Stimulated activated CD4-positive, alpha-beta T cell treated with anti-CD3 and anti-CD28 coated beads, Interleukin-2, amount 100 ng/mL, for 24 hours (primary cell): ENCODE data around the gene BCL6.

Experiments
- DNase-seq, 2 donors: peaks; one replicate each; pipeline ENCODE4 v3.0.0-alpha.2; 2020

BCL6 gene

DNA sequence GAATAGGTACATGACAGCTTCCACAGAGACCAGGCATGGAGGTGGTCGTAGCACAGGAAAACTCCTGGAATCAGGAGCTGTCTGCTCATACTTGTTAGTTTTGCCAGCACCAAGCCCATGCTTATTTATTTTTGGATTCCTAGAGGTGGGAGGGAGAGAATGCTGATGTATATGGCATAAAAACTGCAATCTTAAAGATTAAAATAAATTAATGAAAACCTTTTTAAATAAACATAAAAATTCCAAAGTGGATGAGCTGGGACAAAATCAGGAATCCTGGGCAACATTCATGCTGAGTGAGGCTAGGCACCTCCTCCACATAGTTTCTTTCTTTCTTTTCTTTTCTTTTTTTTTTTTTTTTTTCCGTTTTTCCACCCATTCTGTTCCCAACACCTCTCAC lies 14.3 kb upstream of the BCL6 start:
- DNase-seq, result no peak

DNA sequence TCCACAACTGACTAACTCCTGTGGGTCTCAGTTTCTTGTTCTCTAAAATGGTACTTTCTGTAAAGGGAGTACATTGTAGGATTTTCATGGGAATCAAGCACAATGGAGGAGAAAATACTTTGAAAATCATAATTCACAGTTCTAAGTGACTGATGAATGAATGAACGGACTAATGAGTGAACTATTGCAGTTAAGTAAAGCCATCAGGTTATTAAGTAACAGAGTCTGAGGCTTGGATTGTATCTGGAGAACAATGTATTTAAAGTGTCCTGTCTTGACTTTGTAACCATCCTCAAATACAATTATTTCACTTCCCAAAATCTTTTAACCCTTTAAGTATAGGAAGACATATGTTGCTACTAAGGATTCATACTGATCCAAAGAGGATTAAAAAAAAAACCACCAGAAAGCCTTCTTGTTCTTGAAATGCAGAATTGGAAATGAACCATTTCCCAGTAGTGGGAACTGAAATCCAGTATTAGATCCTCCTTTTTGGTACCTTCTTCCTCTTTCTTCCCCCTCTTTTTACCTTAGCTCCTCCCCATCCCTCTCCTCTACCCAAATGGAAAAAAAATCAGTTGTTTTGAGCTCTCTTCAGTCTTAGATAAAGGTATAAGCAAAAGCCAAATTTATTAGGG lies 13.2 kb upstream of the BCL6 start:
- no peak for DNase-seq

DNA sequence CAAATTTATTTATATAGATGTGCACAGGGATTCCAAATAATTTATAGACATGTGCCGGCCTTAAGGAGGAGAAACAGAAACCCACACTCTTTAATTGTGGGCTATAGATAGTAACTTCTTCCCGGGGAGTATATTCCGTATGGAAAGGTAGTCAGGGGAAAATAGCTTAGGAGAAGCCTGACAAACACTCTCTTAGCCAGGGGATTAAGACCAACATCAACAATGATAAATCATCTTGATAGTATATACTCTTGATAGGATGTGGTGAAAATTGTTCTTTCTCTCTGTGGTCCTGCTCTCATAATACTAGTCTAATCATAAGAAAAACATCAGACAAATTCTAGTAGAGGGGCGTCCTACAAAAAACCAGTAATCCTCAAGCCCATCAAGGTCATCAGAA lies 8.2 kb upstream of the BCL6 start:
- DNase-seq, result no peak

DNA sequence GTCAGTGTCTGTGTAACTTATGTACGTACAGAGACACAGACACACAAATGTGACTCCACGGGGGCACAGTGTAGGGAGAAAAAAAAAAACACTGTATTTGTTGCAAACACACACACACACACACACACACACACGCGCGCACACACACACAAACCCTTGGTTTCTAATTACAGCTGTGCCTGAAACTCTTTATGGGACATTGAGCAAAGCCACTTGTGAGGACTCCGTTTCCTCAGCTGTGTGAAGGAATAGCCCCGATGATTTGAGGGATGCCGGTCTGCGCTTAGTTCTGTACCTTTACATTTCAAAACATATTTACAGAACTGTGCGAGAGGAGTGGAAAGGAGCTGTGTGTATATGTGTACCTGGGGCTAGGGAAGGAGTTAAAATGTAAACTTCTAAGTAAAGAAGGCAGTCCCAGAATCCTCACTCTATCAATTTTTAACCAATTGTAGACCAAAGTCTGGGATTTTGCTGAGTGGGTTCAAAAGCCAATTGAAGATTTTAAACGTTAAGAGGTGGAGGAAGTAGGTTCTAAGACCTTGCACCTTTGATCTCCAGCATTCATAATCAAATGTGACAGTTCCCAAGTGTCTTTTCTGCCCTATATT lies 5.3 kb upstream of the BCL6 start:
- DNase-seq, result no peak

DNA sequence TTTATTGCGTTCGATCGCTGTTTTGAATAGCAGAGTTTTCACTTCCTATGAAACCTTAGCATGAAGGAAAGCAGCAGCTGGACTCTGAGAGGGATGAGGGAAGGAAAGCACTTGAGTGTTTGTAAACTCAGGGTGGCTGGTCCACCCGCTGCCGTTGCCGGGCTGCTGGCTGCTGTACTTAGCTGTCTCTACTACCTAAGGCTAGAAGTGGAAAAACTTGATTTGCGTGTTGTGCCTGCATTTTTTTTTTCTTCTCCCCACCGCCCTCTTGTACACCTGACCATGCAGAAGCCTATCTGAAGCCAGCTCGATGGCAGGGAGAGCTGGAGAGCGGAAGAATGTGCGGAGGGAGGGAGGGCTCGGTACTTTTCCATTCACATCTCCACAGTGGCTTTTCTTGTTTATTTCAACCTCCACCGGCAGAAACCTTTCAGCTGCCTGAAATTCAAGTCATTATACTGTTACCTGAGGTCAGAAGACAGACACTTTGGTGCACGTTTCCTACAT lies 4.8 kb upstream of the BCL6 start:
- DNase-seq, result no peak

DNA sequence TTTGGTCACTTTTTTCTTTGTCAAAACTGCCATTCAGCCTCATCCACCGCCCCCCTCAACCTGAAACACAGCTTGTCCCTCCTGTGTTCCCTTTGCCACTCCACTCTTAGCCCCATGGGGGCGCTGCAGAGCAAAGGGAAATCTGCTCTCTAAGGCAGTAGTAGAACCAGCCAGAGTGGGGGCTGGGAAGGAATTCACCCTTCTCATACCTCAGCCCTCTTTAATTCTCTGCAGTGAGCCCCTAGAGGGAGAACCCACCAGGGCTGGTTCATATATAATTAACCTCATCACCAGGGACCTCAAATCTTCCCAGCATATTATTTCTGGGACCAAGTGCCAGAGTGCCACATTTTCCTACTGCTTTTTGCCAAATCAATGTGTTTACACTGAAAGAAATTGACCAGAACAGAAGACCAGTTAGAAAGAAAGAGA lies 2.8 kb upstream of the BCL6 start:
- peak; percentile 93 to 95 for DNase-seq

DNA sequence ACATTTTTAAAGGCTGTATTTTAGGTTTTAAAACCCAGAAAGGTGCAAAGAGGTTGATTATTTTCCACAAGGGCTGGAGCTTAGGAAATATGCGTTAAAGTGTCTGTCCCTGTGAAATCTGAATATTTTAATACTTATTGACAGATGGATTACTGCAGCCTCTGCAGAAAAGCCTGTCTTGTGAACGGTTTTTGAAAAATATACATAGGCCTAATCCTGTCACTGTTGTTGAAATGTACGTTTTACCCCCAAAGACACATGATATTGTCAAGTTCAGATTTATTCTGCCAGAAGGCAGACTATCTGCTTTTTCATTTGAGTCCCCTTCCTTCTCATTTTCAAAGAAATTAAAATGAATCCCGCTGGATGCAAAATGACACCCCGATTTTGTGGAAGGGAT lies 2.2 kb upstream of the BCL6 start:
- DNase-seq, result no peak

DNA sequence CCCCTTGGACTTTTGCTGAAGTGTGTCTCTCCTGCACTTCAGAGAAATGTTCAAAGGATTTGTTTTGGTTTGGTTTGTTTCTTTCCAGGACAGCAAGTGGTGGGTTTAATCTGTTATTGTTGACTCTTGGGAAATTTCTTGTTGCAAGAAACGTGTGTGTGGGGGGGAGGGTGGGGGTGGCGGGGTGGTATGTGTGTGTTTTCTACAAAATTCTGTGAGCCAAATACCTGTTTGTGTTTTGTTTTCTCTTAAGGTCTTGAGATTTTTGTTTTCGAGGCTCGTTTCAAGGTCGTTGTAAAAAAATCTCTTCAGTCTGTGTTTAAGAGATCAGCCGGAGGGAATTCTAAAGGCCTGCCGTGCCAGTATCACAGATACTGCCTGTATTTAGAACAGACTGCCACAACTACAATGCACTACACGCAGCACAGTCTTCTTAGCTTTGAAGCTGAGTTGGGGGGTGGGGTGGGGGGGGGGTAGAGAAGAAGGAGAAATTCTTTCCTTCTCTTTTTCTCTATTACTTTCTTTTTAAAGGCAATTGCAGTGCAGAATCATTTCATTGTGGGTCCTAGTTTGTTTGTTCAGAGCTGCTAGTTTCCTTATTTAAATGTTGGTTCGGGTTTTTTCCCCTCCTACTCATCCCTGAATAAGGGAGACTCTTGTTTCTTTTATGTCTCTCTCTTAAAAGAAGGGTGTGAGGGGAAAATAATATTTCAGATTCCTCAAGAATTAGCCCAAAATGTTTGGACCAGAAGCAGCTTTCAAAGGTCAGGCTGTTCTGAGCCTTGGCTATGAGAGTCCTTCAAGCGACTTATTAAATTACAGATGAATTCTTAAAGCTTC lies 1.4 kb upstream of the BCL6 start:
- DNase-seq, result peak; percentile 15 to 27

DNA sequence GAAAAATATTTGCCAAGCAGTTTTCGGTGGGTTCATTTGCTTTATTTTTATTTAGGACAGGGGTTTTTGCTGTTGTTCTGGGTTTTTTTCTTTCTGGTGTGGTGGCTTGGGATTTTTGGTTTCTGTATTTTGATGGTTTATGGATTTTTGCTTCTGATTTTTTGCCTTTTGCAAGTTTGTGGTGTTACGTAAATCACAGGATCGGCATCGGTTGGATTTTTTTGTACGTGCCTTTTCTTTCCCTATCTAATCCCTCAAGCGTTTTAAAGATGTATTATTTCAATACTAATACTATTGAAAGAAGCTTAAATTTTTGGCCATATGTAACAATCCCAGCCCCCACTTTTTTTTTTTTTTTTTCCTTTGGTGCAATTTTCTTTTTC lies 782 bp upstream of the BCL6 start:
- DNase-seq, result no peak

DNA sequence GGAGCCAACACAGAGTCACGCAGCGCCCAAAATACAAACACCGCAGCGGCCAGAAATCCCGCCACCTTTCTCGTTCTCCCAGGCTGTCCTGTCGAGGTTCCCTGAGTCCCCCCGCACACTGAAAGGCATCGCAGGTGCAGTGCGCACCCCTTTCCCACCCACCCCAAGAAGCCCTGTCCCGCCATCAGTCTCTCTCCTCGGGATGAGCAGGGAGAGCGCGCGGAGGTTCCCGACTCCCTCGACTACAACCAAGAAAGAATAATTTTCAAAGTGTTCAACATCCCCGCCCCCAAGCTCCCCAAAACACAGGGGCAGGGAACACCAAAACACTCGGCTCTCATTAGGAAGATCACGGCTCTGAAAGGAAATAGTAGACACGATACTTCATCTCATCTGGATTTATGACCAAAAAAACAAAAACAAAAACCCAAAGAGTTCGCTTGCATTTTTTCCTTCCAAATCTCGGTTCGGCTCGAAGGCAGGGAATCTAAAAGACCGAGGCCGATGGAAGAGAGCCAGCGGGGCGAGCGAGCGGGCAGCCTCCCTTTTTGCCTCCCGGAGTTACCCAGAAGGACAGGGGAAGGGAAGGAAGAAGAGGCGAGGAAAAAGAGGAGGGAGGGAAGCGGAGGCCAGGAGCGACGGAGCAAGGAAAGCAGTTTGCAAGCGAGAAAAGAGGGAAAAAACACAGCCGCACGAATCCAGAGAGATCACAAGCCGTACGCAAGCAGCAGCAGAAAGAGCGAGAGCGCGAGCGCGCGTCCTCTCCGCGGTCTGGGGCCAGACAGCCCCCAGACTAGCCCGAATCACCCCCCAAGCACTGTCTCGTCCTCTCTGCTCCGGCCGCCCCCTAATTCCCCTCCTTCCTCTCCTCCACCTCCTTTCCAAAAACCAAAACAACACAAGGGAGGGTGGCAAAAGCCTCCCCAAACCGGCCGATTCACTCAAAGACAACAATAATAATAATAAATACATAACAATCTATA lies 808 bp downstream of the BCL6 start:
- DNase-seq, result peak; percentile 53 to 59

DNA sequence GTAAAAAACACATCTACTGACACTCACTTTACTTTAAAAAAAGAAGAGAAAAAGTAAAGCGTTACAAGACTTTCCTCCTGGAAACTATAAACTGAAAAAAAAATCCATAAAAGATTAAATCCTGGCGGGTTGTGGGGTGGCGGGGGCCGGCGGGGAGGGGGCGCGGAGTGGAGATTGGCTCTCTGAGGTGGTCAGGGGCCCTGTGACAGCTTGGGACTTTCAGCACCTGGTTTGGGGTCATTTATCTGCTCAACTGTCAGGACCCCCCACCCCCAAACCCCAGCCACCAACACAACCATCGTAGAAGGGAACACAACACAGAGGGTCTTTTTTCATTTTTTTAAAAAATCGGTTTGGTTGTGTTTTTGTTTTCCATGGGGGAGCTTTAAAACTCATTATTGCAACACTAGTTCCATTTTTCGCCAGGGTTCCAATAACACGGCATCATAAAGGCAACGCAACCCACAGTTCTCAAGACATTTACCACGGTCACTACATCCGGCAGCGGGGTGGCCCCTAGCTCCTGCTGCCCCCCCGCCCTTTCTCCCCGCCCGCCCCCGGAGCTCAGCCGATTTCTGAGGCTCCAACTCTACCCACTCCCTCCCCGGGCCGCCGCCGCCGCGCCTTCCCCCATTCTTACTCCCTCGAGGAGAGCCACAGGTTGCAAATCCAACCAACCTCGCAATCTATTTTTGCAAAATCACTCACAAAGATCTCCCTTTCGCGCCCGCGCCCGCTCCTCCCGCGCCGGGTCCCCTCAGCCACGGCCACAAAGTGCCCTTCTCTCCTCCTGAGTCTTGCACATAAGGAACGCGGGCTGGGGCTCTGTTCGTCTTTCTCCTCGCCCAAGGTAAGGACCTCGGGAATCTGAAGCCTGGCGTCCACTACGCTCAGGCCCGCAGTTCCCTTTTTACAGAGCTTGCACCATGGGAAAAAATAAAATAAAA lies 1.8 kb downstream of the BCL6 start:
- peak; percentile 69 to 72 for DNase-seq

DNA sequence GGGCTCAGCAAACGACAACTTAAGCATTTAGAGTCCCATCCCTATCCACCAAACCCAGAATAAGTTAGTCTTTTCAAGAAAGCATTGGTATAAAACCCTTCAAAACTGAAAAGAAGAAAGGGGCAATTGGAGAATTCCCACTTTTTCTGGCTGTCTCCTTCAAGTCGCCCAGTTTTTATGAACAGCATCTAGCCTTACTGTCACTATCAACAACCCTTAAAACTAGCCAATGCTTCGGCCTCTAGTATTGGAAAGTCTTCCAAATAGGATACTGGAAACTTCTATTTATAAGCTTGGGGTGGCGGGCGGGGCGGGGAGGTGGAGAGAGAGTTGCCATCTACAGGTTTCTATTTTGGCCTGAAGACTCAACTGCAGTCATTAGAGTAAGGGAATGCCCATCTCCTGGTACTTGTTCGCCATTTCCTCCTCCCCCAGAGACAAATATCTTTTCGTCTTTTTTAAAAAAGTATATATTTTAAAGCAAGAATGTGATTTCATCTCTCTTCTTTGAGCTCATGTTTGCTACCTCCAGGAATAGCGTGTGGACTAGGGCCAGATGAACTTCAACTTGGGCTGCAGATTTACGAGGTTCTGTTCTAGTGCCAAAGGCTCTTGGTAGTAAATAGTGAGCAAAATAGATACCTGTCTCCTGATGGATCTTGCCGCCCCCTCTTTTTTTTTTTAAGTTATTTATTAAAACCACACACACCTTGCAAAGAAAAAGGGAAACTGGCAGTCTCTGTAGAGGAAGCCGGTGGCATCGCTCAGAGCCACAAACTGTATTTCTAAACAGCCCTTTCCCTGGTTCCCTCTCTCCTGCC lies 2.7 kb downstream of the BCL6 start:
- peak; percentile 19 to 34 for DNase-seq

DNA sequence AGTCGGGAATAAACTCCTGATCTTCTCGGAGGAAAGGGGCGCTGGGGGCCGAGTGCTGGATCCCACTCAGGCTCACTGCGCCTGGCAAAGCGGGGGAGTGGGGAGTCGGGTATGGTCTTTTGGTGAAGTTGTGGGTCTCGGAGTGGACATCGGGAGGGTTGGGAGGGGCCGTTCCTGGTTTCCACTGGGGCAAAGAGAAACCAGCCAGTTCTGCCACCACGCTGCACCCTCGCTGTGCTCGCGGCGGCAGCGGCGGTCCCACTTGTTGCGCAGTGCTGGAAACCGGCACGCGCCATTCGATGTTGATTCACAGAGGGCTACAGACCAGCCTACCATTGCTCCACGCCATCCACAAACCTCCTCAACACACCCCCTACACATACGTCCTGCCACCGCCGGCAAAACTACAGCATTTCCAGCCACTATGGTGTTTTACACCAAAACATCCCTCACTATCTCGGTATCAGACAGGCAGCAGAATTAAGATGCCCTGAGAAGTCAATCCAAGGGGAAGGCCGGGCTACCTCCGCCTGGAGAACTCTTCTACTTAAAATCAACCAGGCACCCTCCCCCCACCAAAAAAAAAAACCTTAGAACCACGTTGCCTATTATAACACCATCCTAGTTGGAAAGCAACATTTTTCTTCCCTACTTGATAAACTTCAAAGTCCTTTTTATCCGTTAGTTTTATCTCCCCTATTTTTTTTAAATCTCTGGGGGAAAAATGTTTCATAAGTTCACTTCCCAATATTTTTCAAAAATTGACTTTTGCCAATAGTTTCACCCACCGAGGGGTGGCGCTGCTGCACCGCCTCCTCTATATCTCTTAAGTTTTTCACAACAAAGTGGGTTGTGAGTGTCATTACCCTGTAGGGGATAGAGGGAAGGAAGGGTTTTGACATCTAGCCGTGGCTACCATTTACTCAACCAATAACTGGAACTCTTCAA lies 3.6 kb downstream of the BCL6 start:
- peak; percentile 83 to 84 for DNase-seq

DNA sequence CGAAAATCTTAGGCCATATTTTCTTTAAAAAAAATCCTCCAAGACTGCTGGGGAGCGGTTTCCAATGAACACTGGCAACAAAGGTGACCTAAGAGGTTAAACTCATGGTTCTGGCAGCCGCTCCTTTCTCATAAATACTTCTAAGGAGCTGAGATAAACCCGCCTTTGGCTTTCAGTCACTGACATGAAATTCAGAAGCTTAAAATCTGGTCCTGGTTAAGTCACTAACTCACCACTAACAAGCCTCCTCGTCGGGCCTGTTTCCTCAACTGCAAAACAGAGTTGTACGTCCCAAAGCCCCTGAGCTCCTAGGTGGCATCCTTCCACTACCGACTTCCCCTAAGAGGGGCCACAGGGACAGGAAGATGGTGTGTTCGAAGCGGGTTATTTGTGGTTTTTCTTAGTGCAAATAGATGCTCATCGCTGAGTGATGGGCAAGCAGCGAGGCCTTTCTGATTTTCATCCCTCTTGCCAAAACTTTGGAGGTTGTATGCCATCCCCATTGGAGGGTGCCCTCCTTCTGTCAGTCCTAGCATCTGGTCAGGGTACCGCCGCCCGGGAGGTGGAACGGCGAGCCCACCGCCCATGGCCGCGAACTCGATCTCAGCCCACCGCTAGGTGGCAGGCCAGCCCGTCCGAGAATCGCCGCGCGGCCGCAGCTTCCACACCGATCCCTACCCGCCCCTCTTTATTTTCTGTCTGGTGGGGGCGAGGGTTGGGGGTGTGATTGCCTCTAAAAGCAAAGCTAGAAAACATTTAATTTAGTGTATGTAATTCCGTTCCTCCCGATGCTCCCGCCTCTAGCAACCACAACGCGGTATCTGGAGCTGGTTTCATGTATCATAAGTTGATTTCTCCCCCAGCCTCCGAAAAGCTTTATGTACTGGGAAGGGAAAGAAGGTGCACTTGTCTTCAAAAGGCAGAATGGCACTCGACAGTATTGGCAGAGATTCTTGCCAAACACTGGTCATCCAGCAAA lies 4.6 kb downstream of the BCL6 start:
- peak; percentile 79 for DNase-seq

DNA sequence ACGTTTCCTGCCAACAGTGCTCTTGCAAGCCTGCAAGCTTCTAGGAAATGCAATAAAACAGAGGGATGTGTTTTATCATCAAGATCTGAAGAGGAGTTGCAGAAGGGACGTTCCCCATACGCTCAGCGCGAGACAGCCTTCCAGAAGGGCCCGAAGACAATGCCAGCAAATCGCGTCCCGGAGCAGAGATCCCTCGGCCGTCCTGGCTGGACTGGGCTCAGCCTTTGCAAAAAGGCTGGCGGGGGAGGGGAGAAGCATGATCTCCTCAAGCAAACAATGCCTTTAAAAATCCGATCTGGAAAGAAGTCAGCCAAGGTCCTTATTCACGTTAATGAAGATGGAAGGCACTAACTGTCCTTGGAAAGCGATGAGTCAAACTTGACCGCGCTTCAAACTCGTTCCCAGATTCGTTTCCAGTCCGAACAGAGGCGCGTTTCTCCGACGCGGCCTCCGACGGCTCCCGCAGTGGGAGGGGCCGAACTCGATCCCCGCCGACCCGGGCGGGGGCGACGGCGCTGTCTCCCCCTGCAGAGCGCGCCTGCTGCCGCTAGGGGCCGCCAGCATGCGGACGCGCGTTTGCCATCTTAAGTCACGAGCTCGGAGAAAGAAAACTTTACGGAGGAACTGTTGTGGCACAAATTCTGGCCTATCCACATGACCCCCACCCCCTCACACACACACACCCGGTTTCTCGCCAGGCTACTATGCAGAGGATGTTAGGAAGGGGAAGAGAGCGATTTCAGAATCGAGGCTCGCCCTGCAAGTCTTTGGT lies 5.5 kb downstream of the BCL6 start:
- DNase-seq, result peak; percentile 80 to 82

DNA sequence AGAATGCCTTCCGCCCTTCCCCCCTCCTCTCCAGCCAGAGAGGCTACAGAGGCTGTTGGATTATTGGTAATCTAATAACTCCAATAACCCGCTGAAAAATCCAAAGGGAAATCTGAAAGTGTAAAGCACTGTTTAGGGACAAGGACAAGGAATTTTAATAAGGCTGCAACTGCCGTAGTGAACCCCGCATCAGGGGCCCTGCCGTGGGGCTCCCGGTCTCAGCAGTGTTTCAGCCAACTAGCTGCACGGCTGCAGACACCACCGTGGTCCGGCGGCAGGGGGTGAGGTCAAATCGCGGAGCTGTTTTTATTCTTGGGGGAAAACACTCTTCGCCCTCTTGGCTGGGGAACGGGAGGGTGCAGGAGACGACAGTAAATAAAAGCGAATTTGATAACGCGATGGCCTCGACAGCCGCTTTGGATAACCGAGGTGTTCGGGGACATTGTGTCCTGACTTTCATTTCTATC lies 6.1 kb downstream of the BCL6 start:
- peak; percentile 39 to 49 for DNase-seq
